GM21515 (cell line): ENCODE results near the gene IL1F10.

Experiments used
- ATAC-seq: cut with Tn5 transposase; IDR thresholded peaks from one replicate; pipeline ENCODE4 v1.9.1; 2021; ENCODE audit not compliant: unreplicated experiment

Gene IL1F10

GRCh38 chr2:113111823-113112287, 44.1 kb downstream of the IL1F10 start:
- ATAC-seq, result no peak

DNA sequence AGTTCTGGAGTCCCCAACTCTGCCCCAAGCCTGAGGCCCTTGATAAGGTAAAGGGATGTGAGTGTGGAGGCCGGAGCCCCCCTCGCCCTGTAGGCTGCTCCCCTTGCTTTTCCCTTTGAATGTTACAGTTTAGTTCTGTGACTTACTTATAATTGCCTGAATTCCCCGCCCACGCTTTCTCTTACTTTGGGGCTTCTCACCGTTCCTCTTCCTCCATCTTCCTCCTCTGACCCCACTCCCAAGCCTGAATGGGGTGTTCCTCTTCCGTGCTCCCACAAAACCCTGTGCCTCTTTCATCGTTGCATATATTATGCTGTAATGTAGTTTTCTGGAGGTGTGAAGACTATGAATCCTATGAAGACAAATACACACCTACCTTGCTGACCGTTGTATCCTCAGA, 44.7 kb downstream of the IL1F10 start:
- no peak for ATAC-seq

GRCh38 chr2:113112871-113113270, 45.1 kb downstream of the IL1F10 start:
- no peak for ATAC-seq

GRCh38 chr2:113113807-113114206, 46.0 kb downstream of the IL1F10 start:
- no peak for ATAC-seq

DNA sequence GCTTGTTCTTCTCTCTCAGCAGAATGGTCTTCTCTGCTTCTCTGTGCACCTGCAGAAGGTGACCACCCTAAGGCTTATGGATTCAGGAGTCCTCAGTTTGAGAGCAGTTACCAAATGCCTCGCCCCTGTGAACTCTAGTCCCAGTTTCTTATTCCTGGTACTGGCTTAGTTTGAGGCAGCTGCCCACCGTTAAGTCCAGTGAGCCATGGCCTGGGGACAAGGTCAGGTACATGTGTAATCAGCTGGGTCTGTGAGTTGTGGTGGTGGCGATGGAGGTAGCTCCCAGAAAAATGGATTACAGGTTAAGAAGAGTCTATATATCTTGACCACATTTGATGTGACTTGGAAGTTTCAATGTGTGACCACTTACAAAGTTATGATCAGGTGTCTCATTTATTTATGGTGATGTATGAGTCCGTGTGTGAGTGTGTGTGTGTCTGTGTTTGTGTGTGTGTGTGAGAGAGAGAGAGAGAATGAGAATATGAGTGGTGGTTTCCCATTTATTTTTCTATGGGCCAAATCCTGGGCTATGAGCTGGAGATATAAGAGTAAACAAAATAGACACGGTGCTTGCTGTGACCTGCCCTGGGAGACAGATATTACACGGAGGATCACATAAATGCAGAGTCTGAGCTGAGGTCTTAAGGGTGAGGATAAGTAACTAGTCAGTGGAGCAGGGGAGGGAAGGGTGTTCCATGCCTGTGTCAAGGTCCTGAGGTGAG, 46.6 kb downstream of the IL1F10 start:
- no peak for ATAC-seq

- no peak for ATAC-seq
Measured at GRCh38 chr2:113114996-113115395, 47.2 kb downstream of the IL1F10 start.

DNA sequence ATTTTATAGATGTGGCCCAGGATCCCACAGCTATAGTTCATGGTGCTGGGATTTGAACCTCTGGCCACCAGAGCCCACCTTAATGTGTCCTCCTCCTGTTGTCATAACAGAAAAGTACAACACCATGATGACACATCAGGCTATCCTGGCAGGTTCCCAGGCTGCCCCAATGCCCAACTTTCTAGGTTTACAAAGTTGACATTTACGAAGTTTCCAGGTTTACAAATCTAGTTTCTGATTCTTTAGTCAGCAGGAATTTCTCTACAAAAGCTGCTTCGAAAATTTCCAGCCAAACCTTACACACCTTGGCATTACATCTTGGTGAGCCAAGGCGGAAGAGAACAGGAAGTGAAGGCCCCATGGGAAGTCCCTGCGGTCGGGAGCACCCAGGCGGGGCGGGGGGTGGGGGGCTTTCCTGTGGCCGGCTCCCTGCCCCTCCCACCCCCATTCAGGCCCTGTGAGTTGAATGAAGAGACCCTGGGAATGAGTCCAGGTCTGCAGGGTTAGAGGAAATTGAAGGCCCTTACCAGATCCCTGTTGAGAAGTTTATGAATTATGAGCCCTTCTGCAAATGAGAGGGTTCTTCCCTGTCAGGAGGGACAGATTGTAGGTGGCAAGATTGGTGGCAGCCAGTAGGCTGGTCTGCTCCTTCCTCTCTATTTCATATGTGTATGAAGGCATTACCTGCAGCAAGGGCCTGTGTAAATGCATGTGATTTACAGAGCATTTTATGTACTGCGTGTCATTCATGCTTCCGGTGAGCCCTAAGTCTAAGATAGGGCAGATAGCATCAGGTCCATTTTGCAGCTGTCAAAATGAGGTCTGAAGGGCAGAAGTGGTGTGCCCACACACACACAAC, 48.6 kb downstream of the IL1F10 start:
- no peak for ATAC-seq

DNA sequence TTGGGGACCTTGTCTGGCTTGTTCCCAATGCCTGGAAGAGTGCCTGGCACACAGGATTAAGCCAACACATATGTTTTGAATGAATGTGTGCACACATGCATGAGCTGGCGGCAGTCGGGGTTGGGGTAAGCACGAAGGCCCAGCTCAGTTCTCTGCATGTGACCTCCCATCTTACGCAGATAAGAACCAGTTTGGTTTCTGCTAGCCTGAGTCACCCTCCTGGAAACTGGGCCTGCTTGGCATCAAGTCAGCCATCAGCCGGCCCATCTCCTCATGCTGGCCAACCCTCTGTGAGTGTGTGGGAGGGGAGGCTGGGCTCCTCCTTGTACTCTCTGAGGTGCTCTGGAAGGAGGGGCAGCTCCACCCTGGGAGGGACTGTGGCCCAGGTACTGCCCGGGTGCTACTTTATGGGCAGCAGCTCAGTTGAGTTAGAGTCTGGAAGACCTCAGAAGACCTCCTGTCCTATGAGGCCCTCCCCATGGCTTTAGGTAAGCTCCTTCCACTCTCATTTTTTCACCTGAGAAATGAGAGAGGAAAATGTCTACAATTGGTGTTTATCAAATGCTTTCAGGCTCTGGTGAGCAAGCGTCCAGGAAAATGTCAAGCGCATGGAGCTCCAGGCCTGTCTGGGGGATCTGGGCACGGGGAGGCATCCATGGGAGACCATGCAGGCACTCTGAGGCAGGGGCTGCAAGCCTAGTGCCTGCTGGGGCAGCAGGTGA, 49.9 kb downstream of the IL1F10 start:
- no peak for ATAC-seq

DNA sequence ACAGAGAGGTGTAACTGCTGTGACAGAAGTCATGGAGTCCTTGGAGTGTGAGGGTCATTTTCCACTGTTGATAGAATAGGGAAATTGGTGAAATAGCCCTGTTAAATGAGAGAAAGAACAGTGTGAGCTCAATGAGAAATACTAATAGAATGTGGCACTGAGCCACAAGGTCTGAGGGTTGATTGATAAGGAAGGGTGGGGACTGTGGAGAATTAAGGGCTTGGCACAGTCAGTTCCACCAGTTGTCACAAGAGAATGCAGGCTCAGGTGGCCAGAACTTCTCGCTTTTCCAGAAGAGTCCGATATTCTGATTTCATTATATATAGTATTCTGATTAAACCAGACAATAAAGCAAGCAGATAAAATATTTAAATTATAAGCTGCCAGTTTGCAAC, 50.5 kb downstream of the IL1F10 start:
- no peak for ATAC-seq

GRCh38 chr2:113119111-113119510, 51.3 kb downstream of the IL1F10 start:
- ATAC-seq, result no peak

- ATAC-seq, result no peak
Measured at GRCh38 chr2:113120861-113121260, 53.1 kb downstream of the IL1F10 start.

- no peak for ATAC-seq
Measured at GRCh38 chr2:113122364-113122763, 54.6 kb downstream of the IL1F10 start.

DNA sequence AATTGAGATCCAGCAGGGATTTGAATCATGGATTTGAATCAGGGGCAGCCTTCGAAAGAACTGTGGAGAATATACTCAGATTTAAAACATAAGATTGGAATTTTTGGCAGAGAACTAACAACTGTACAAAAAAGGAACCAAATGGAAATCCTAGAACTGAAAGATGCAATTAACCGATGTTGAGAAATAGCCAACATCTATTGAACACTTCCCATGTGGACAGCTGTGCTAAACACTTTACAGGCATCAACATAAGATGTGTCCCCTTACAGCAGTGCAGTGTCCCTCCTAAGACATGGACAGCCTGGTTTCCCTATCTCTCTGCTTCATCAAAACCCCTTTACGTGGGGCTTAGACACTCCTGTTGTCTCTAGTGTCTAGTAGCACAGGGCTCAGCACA, 56.0 kb downstream of the IL1F10 start:
- ATAC-seq, result no peak

GRCh38 chr2:113124181-113124961, 56.6 kb downstream of the IL1F10 start:
- ATAC-seq, result no peak
